GM12878 (cell line): ENCODE data around the gene CNRIP1. TPM values are rescaled to one million over a fixed set of nuclear protein-coding genes. Genes with fewer than 3 reads are reported as not detected.

Experiments
- ATAC-seq: fragments of 200-7000 bp; cut with Tn5 transposase; 3 replicates; pipeline ENCODE4 v1.9.1; 2020; ENCODE audit warnings: mild to moderate bottlenecking, moderate library complexity
- BruUV-seq: library from RNA; stranded (reverse); fragments of 400-500 nt; replicated peaks from 2 replicates; lab custom pipeline; 2021; lab: Mats Ljungman, UMichigan
- CTCF ChIA-PET: fragments of 300-600 bp; sonication (Branson Sonifier 250); formaldehyde crosslinking; extraction: SDS; loops from one replicate; lab custom pipeline; 2021; ENCODE audit warnings: inconsistent platforms; lab: Yijun Ruan, JAX
- POLR2A ChIA-PET: fragments of 350-600 bp; formaldehyde crosslinking; extraction: SDS; loops from one replicate; lab custom pipeline; 2021; ENCODE audit warnings: inconsistent platforms; lab: Charles Lee
- RAD21 ChIA-PET: fragments of 300-600 bp; sonication (Branson Sonifier 250); formaldehyde crosslinking; loops from one replicate; lab custom pipeline; 2023; ENCODE audit warnings: antibody characterized with exemption; ENCODE audit not compliant: unreplicated experiment; lab: Charles Lee
- SMC1A ChIA-PET: fragments of 300-600 bp; sonication (Branson Sonifier 250); formaldehyde crosslinking; loops from one replicate; lab custom pipeline; 2023; ENCODE audit not compliant: unreplicated experiment, uncharacterized antibody; lab: Charles Lee
- DNase-seq: peaks from one replicate; pipeline ENCODE4 v3.0.0-alpha.2; 2011; ENCODE audit warnings: low read depth, low spot score
- FAIRE-seq: peaks from 3 replicates; lab custom pipeline; 2011; peaks lifted over from hg19 to GRCh38; lab: Jason Lieb, UNC
- H2AFZ ChIP-seq: 2 replicates; pipeline ENCODE4 v1.6.0; 2011; ENCODE audit warnings: low read depth, low read length, control low read depth; ENCODE audit not compliant: control insufficient read depth
- H3K27ac ChIP-seq: 2 replicates; pipeline ENCODE4 v1.5.1; 2011; ENCODE audit warnings: control low read depth; ENCODE audit not compliant: control insufficient read depth, insufficient read depth
- H3K27me3 ChIP-seq, 2 experiments: replicated peaks in 1 of 2; 2 replicates each; pipeline versions ENCODE4 v1.6.0 to v1.6.1; 2011; ENCODE audit warnings: low read length in 1 of 2; ENCODE audit not compliant: control insufficient read depth in 2 of 2, insufficient read depth in 2 of 2
- H3K36me3 ChIP-seq, 2 experiments: 2 replicates each; pipeline ENCODE4 v1.5.1; 2011; ENCODE audit warnings: low read length in 1 of 2; ENCODE audit not compliant: control insufficient read depth in 2 of 2, insufficient read depth in 2 of 2
- H3K4me1 ChIP-seq: 2 replicates; pipeline ENCODE4 v1.6.1; 2011; ENCODE audit warnings: mild to moderate bottlenecking, low read length, moderate library complexity, mixed read lengths; ENCODE audit not compliant: control insufficient read depth, insufficient read depth
- H3K4me2 ChIP-seq: 2 replicates; pipeline ENCODE4 v1.6.0; 2011; ENCODE audit warnings: control low read depth; ENCODE audit not compliant: control insufficient read depth, insufficient read depth
- H3K4me3 ChIP-seq: fragments of 200-600 bp; sonication (generic); 2 replicates; pipeline ENCODE4 v1.5.1; 2016
- H3K79me2 ChIP-seq: 2 replicates; pipeline ENCODE4 v1.6.0; 2011; ENCODE audit warnings: low read length; ENCODE audit not compliant: control insufficient read depth, insufficient read depth
- H3K9ac ChIP-seq: 2 replicates; pipeline ENCODE4 v1.8.0; 2011; ENCODE audit warnings: low read length, control low read depth, mixed read lengths; ENCODE audit not compliant: control insufficient read depth, insufficient read depth
- H3K9me3 ChIP-seq: replicated peaks from 3 replicates; pipeline ENCODE4 v1.5.1; 2011; ENCODE audit warnings: mild to moderate bottlenecking, low read length; ENCODE audit not compliant: control insufficient read depth, insufficient read depth
- H4K20me1 ChIP-seq: 2 replicates; pipeline ENCODE4 v1.6.0; 2011; ENCODE audit not compliant: control insufficient read depth, insufficient read depth
- CBX5 ChIP-seq: sonication (generic); IDR thresholded peaks from 2 replicates; pipeline ENCODE4 v1.6.1; 2016; ENCODE audit warnings: low read depth, moderate library complexity, mild to moderate bottlenecking, inconsistent platforms
- E2F4 ChIP-seq: IDR thresholded peaks from 2 replicates; pipeline ENCODE4 v1.6.1; 2012; ENCODE audit warnings: low read depth, low read length, improper control_type of control experiment
- LARP7 ChIP-seq: fragments of 450-650 bp; IDR thresholded peaks from 2 replicates; pipeline ENCODE4 v1.6.1; 2017; ENCODE audit warnings: mild to moderate bottlenecking
- NR2F1 ChIP-seq: fragments of 450-650 bp; conservative IDR thresholded peaks from 2 replicates; pipeline ENCODE4 v1.6.1; 2017; ENCODE audit warnings: mild to moderate bottlenecking
- PAX8 ChIP-seq: fragments of 450-650 bp; IDR thresholded peaks from 2 replicates; pipeline ENCODE4 v1.6.1; 2017; ENCODE audit warnings: mild to moderate bottlenecking, moderate library complexity
- POU2F2 ChIP-seq: IDR thresholded peaks from 3 replicates; pipeline ENCODE4 v1.6.1; 2011; ENCODE audit warnings: low read depth, mild to moderate bottlenecking, low read length, borderline replicate concordance
- RUNX3 ChIP-seq: IDR thresholded peaks from 2 replicates; pipeline ENCODE4 v1.6.1; 2012; ENCODE audit warnings: low read length, inconsistent platforms
- SMAD1 ChIP-seq: fragments of 450-650 bp; IDR thresholded peaks from 2 replicates; pipeline ENCODE4 v1.6.1; 2018; ENCODE audit warnings: mild to moderate bottlenecking, low read depth; ENCODE audit not compliant: partially characterized antibody
- TBL1XR1 ChIP-seq: IDR thresholded peaks from 2 replicates; pipeline ENCODE4 v1.6.1; 2012; ENCODE audit warnings: low read depth, low read length, improper control_type of control experiment
- TCF3 ChIP-seq: IDR thresholded peaks from 2 replicates; pipeline ENCODE4 v1.6.1; 2012; ENCODE audit warnings: low read depth, mild to moderate bottlenecking, low read length, borderline replicate concordance; ENCODE audit not compliant: insufficient read depth
- ZNF274 ChIP-seq: IDR thresholded peaks from one replicate; pipeline ENCODE4 v1.8.0; 2011; ENCODE audit not compliant: insufficient read length, insufficient read depth
- WGBS: methylation state at CpG from one replicate; pipeline ENCODE4 v1.1.6; 2016; ENCODE audit warnings: low lambda C conversion rate; ENCODE audit not compliant: insufficient replicate concordance, insufficient coverage; ENCODE audit errors: missing lambda C conversion rate; 5-methylcytosine and 5-hydroxymethylcytosine counted together
- in situ Hi-C: fragments of 300-500 bp; cut with MboI; formaldehyde crosslinking; loops from 9 replicates; pipeline ENCODE4 v1.14.3; 2018; ENCODE audit warnings: mixed read lengths
- intact Hi-C: fragments of 100-400 bp; cut with micrococcal nuclease; formaldehyde crosslinking; loops from one replicate; pipeline ENCODE4 v1.14.2; 2022; ENCODE audit not compliant: unreplicated experiment
- polyA plus RNA-seq, 11 experiments: library from polyadenylated mRNA; depleted of rRNA in 4 of 11; unstranded in 6 of 11; stranded (reverse) in 5 of 11; fragments of >200 nt; fragmentation: Nextera tagmentation in 4 of 11; fragmentation: Illumina TruSeq in 1 of 11; extraction: Ambion mirVana in 4 of 11; extraction: Trizol in 1 of 11; gene quantifications; 1 replicate in 1 of 11; 2 replicates in 10 of 11; pipeline versions ENCODE4 v1.2.1 to v1.2.3, GENCODE V29; 2011 to 2016; ENCODE audit warnings: inconsistent platforms in 2 of 11, missing spikeins in 2 of 11, low read depth in 1 of 11
- total RNA-seq, 4 experiments: library from RNA; depleted of rRNA in 3 of 4; stranded (reverse); fragments of >200 nt in 3 of 4; fragmentation: Illumina TruSeq in 1 of 4; extraction: Trizol in 1 of 4; gene quantifications; 2 replicates each; pipeline versions ENCODE4 v1.2.1 to v1.2.3, GENCODE V29; 2013 to 2021

CNRIP1 gene
- total and polyA plus RNA-seq, 10 of the 15 experiments (the other 5 are each of a cell fraction or from before 2014, with no cell fraction given): not detected

DNA sequence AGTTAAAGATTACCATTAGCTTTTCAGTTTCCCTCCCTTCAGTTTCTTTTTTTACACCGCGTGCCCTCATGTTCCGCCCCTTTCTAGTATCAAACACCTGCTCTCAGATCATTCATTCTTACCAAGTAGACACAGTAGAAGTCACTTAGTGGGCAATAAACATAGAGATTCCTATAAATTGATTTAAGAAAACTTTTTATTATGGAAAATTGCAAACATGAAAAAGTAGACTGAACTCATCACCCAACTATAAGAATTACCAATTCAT lies 21.2 kb upstream of the CNRIP1 start (continued):
- no peak for TF ChIP-seq E2F4
- no peak for TF ChIP-seq POU2F2
- TF ChIP-seq PAX8: no peak
- no peak for TF ChIP-seq SMAD1

GRCh38 chr2:68340226-68341061 lies 20.7 kb upstream of the CNRIP1 start:
- no peaks in the 10 kb centered on the region for H4K20me1 ChIP-seq
- no peak overlapping the region for H3K9ac ChIP-seq
- no peaks in the 10 kb centered on the region for H3K9me3 ChIP-seq
- H3K27ac ChIP-seq: no peak overlapping the region
- no TSS peak for BruUV-seq
- H2AFZ ChIP-seq: no peak overlapping the region
- in situ Hi-C loops: no loop called here
- DNase-seq: no peak
- CTCF ChIA-PET: interaction anchor here (1.0 kb wide), 1 partner anchor 31 kb away, joined by 3 read pairs; no protein-coding TSS in a partner anchor
- intact Hi-C loops: no loop called here
- no peak for FAIRE-seq
- no peaks in the 10 kb centered on the region for H3K79me2 ChIP-seq
- 49% methylated on average over 5 of the region's 5 CpGs for WGBS
- no peak overlapping the region for H3K4me2 ChIP-seq
- SMC1A ChIA-PET: interaction anchor here (0.6 to 0.7 kb wide), 2 partner anchors 11 to 185 kb away, joined by 3 read pairs; no protein-coding TSS in a partner anchor
- ATAC-seq: no peak
- POLR2A ChIA-PET: no interaction called here
- TF ChIP-seq TBL1XR1: no peak
- no peak for TF ChIP-seq CBX5
- no peak for TF ChIP-seq RUNX3
- no peak for TF ChIP-seq NR2F1
- TF ChIP-seq ZNF274: no peak
- no peak for TF ChIP-seq LARP7
- no peak for TF ChIP-seq TCF3
- no peak overlapping the region for H3K4me3 ChIP-seq
- peaks cover 0 to under 1% of the 10 kb centered on the region in 2 experiments; a peak in 2 of 4 replicates for H3K27me3 ChIP-seq
- no peaks in the 10 kb centered on the region for H3K36me3 ChIP-seq
- H3K4me1 ChIP-seq: no peaks in the 10 kb centered on the region
- RAD21 ChIA-PET: no interaction called here
